ENCODE data around the gene RTF2.

Gene RTF2

GRCh38 chr20:56426026-56426425, 42.4 kb upstream of the RTF2 start:
- TF ChIP-seq MAX (IDR thresholded peaks at IDR 0.05) (no peak), NFIC (IDR thresholded peaks at IDR 0.05) (no peak), RAD21 (IDR thresholded peaks at IDR 0.05; ENCODE audit: low read depth) (no peak)

GRCh38 chr20:56426926-56427325, 41.5 kb upstream of the RTF2 start:
- TF ChIP-seq TAF1 (IDR thresholded peaks at IDR 0.05; ENCODE audit: low read depth) (no peak), USF1 (IDR thresholded peaks at IDR 0.05) (no peak), ZBTB7A (IDR thresholded peaks at IDR 0.05; ENCODE audit: low read depth) (no peak), CREB1 (IDR thresholded peaks at IDR 0.05; ENCODE audit: low read depth) (no peak), TCF12 (IDR thresholded peaks at IDR 0.05; ENCODE audit: low read depth) (no peak), NFIC (IDR thresholded peaks at IDR 0.05) (no peak), TEAD4 (IDR thresholded peaks at IDR 0.05) (no peak), MAX (IDR thresholded peaks at IDR 0.05) (no peak), REST (IDR thresholded peaks at IDR 0.05; ENCODE audit: low read depth) (no peak), CEBPB (IDR thresholded peaks at IDR 0.05) (no peak), EGR1 (IDR thresholded peaks at IDR 0.05) (no peak), EP300 (IDR thresholded peaks at IDR 0.05; ENCODE audit: borderline replicate concordance) (no peak), RAD21 (IDR thresholded peaks at IDR 0.05; ENCODE audit: low read depth) (no peak), YY1 (IDR thresholded peaks at IDR 0.05; ENCODE audit: low read depth) (no peak), FOXM1 (IDR thresholded peaks at IDR 0.05; ENCODE audit: borderline replicate concordance, low read depth) (no peak)

GRCh38 chr20:56427797-56428196, 40.6 kb upstream of the RTF2 start:
- TF ChIP-seq TCF12 (IDR thresholded peaks at IDR 0.05; ENCODE audit: low read depth) (no peak), FOXM1 (IDR thresholded peaks at IDR 0.05; ENCODE audit: borderline replicate concordance, low read depth) (no peak), NFIC (IDR thresholded peaks at IDR 0.05) (no peak), REST (IDR thresholded peaks at IDR 0.05; ENCODE audit: low read depth) (no peak), EP300 (IDR thresholded peaks at IDR 0.05; ENCODE audit: borderline replicate concordance) (no peak), TEAD4 (IDR thresholded peaks at IDR 0.05) (no peak), MAX (IDR thresholded peaks at IDR 0.05) (no peak), TAF1 (IDR thresholded peaks at IDR 0.05; ENCODE audit: low read depth) (no peak), CREB1 (IDR thresholded peaks at IDR 0.05; ENCODE audit: low read depth) (no peak), CEBPB (IDR thresholded peaks at IDR 0.05) (no peak), EGR1 (IDR thresholded peaks at IDR 0.05) (no peak), YY1 (IDR thresholded peaks at IDR 0.05; ENCODE audit: low read depth) (no peak), RAD21 (IDR thresholded peaks at IDR 0.05; ENCODE audit: low read depth) (no peak), ZBTB7A (IDR thresholded peaks at IDR 0.05; ENCODE audit: low read depth) (no peak), USF1 (IDR thresholded peaks at IDR 0.05) (no peak)

GRCh38 chr20:56428410-56428809, 40.0 kb upstream of the RTF2 start:
- no peak for TF ChIP-seq EP300 (IDR thresholded peaks at IDR 0.05; ENCODE audit: borderline replicate concordance)
- TF ChIP-seq USF1 (IDR thresholded peaks at IDR 0.05): no peak
- TF ChIP-seq REST (IDR thresholded peaks at IDR 0.05; ENCODE audit: low read depth): no peak
- TF ChIP-seq ZBTB7A (IDR thresholded peaks at IDR 0.05; ENCODE audit: low read depth): no peak
- TF ChIP-seq CREB1 (IDR thresholded peaks at IDR 0.05; ENCODE audit: low read depth): no peak
- no peak for TF ChIP-seq TEAD4 (IDR thresholded peaks at IDR 0.05)
- no peak for TF ChIP-seq NFIC (IDR thresholded peaks at IDR 0.05)
- no peak for TF ChIP-seq YY1 (IDR thresholded peaks at IDR 0.05; ENCODE audit: low read depth)
- no peak for TF ChIP-seq EGR1 (IDR thresholded peaks at IDR 0.05)
- TF ChIP-seq TCF12 (IDR thresholded peaks at IDR 0.05; ENCODE audit: low read depth): no peak
- TF ChIP-seq RAD21 (IDR thresholded peaks at IDR 0.05; ENCODE audit: low read depth): no peak
- TF ChIP-seq MAX (IDR thresholded peaks at IDR 0.05): no peak

Data from Ishikawa (cell line).